Pancreas (tissue), 10 donors: Measurements from ENCODE around the gene CCDC40. TPM values are rescaled to one million over a fixed set of nuclear protein-coding genes. Genes with fewer than 3 reads are reported as not detected.

Source experiments
- ATAC-seq, 4 donors: fragments of 200-7000 bp; cut with Tn5 transposase; one replicate each; pipeline versions ENCODE4 v1.8.0 to v1.9.1; 2020; ENCODE audit warnings: mild to moderate bottlenecking in 4 of 4, moderate library complexity in 4 of 4
- DNase-seq, 6 donors: peaks; one replicate each; pipeline ENCODE4 v3.0.0-alpha.2; 2020
- FAIRE-seq: peaks from 2 replicates; lab custom pipeline; 2012; peaks lifted over from hg19 to GRCh38; lab: Jason Lieb, UNC
- H3K27ac ChIP-seq, 4 donors: fragments of 200-600 bp; sonication (generic); 1 replicate in 3 of 4; 2 replicates in 1 of 4; pipeline versions ENCODE4 v1.5.0 to v1.8.0; 2020
- H3K27me3 ChIP-seq, 4 donors: fragments of 200-600 bp; one replicate each; pipeline ENCODE4 v1.8.0; 2021
- H3K36me3 ChIP-seq, 3 donors: fragments of 200-600 bp; sonication (generic) in 1 of 3; one replicate each; pipeline versions ENCODE4 v1.5.0 to v1.8.0; 2020 to 2021
- H3K4me1 ChIP-seq, 3 donors: fragments of 200-600 bp; one replicate each; pipeline ENCODE4 v1.8.0; 2021
- H3K4me3 ChIP-seq, 4 donors: fragments of 200-600 bp; sonication (generic) in 2 of 4; one replicate each; pipeline versions ENCODE4 v1.5.0 to v1.8.0; 2020 to 2021
- H3K9me3 ChIP-seq, 4 donors: fragments of 200-600 bp; one replicate each; pipeline ENCODE4 v1.8.0; 2021
- CTCF ChIP-seq, 4 donors: fragments of 200-600 bp; sonication (generic) in 3 of 4; IDR thresholded peaks; one replicate each; pipeline versions ENCODE4 v1.5.0 to v1.8.0; 2021; ENCODE audit warnings: antibody characterized with exemption in 4 of 4
- WGBS, 2 donors: extraction: QIAGEN DNeasy Blood & Tissue Kit; methylation state at CpG; one replicate each; pipeline ENCODE4 v1.1.7; 2013; 5-methylcytosine and 5-hydroxymethylcytosine counted together
- intact Hi-C, 3 donors: fragments of 100-400 bp; cut with DNase I; formaldehyde crosslinking; loops; one replicate each; pipeline versions ENCODE4 v1.11.1 to v1.14.2; 2022
- polyA plus RNA-seq, 2 donors: library from polyadenylated mRNA; stranded (reverse); fragments of 200-250 nt; gene quantifications; one replicate each; pipeline ENCODE4 v1.2.3, GENCODE V29; 2013
- total RNA-seq, 6 donors: library from RNA; stranded (reverse); fragmentation: NEBNext Ultra II Directional in 4 of 6; extraction: Animal tissue kit (Norgen Biotek cat#: 25700) in 4 of 6; gene quantifications; one replicate each; pipeline versions ENCODE4 v1.2.1 to v1.2.4, GENCODE V29; 2021 to 2023
- donor health status: healthy with polysubstance abuse.
- donor health status: DM: no; HTN: no; CAD: no; lungs with moderate emphysema.
- donor health status: DM: no; HTN: no; CAD: no.
- donor health status: control.
- donor health status: control.
- donor health status: Bipolar disorder and iron deficiency.
- donor health status: DM: yes; HTN: yes; CAD: no.
- donor health status: DM: no; HTN: no; CAD: no.
- donor health status: DM: no; HTN: no; CAD: no.
- donor health status: DM: yes; HTN: yes; CAD: no.

The CCDC40 gene
- total and polyA plus RNA-seq, 8 donors, result 1.9 to 12.3 (median 3.4) TPM

GRCh38 chr17:80005360-80006338, 30.8 kb upstream of the CCDC40 start:
- Histone ChIP-seq H3K27me3 (no peaks in the 10 kb centered on the region), H3K4me3 (peak overlapping the region in 3 of 4 donors; percentile 1 to 42 (median 37)), H3K36me3 (no peaks in the 10 kb centered on the region), H3K4me1 (peaks cover 0 to 5% (median 5%) of the 10 kb centered on the region in 3 donors), H3K27ac (peak overlapping the region in 1 of 4 donors; percentile 2), H3K9me3 (no peaks in the 10 kb centered on the region)
- FAIRE-seq (no peak), ATAC-seq (peak; percentile 41 to 72 (median 68)), DNase-seq (peak; percentile 59 to 86 (median 74))
- intact Hi-C loops, result loop anchor here in 1 of 3 donors (10.0 kb wide), 1 partner anchor 69 kb away; no protein-coding TSS in a partner anchor
- TF ChIP-seq CTCF (IDR thresholded peaks at IDR 0.05), result peak; percentile 98 to 100 (median 100)
- 33% methylated on average over 37 of the region's 37 CpGs for WGBS, 2 donors

- no peak for FAIRE-seq
- 32 to 34% methylated on average over 8 of the region's 8 CpGs for WGBS, 2 donors
Observed at GRCh38 chr17:80006339-80006720, 30.1 kb upstream of the CCDC40 start.

GRCh38 chr17:80006811-80007752, 29.4 kb upstream of the CCDC40 start:
- no peaks in the 10 kb centered on the region for H3K36me3 ChIP-seq
- intact Hi-C loops, result loop anchor here in 1 of 3 donors (10.0 kb wide), 1 partner anchor 68 kb away; no protein-coding TSS in a partner anchor
- TF ChIP-seq CTCF (IDR thresholded peaks at IDR 0.05), result no peak
- no peaks in the 10 kb centered on the region for H3K9me3 ChIP-seq
- no peak overlapping the region for H3K4me3 ChIP-seq
- peak in 2 of 6 donors; percentile 46 to 70 for DNase-seq
- H3K4me1 ChIP-seq, result peaks cover 0 to 5% (median 5%) of the 10 kb centered on the region in 3 donors
- H3K27ac ChIP-seq, result no peak overlapping the region
- H3K27me3 ChIP-seq, result no peaks in the 10 kb centered on the region
- WGBS, 2 donors, result 91% methylated on average over 30 of the region's 30 CpGs
- no peak for FAIRE-seq
- no peak for ATAC-seq

More at GRCh38 chr17:80006339-80006720, 30.1 kb upstream of the CCDC40 start:
- no peaks in the 10 kb centered on the region for H3K27me3 ChIP-seq
- H3K4me1 ChIP-seq, result peaks cover 0 to 5% (median 5%) of the 10 kb centered on the region in 3 donors
- peak overlapping the region in 1 of 4 donors; percentile 2 for H3K27ac ChIP-seq
- no peaks in the 10 kb centered on the region for H3K36me3 ChIP-seq
- H3K9me3 ChIP-seq, result no peaks in the 10 kb centered on the region
- intact Hi-C loops, result loop anchor here in 1 of 3 donors (10.0 kb wide), 1 partner anchor 68 kb away; no protein-coding TSS in a partner anchor
- H3K4me3 ChIP-seq, result peak overlapping the region in 3 of 4 donors; percentile 1 to 42 (median 37)
- ATAC-seq, result peak; percentile 11 to 21 (median 20)
- no peak for TF ChIP-seq CTCF (IDR thresholded peaks at IDR 0.05)
- peak in 2 of 6 donors; percentile 37 to 49 for DNase-seq

- DNase-seq, result peak in 1 of 6 donors; percentile 52
- 71 to 72% methylated on average over 10 of the region's 10 CpGs for WGBS, 2 donors
- FAIRE-seq, result no peak
- H3K27me3 ChIP-seq, result no peaks in the 10 kb centered on the region
- intact Hi-C loops, result loop anchor here in 1 of 3 donors (10.0 kb wide), 1 partner anchor 67 kb away; no protein-coding TSS in a partner anchor
- H3K4me1 ChIP-seq, result peaks cover 0 to 5% (median 5%) of the 10 kb centered on the region in 3 donors
- no peak for ATAC-seq
- H3K9me3 ChIP-seq, result no peaks in the 10 kb centered on the region
- H3K27ac ChIP-seq, result no peak overlapping the region
- no peak overlapping the region for H3K4me3 ChIP-seq
- H3K36me3 ChIP-seq, result peaks cover 0 to 5% (median 0%) of the 10 kb centered on the region in 3 donors
- no peak for TF ChIP-seq CTCF (IDR thresholded peaks at IDR 0.05)
Observed at GRCh38 chr17:80007939-80008338, 28.5 kb upstream of the CCDC40 start.
